Breast epithelium (tissue), 4 donors: ENCODE measurements around the gene DNASE2B. TPM values are rescaled to one million over a fixed set of nuclear protein-coding genes. Genes with fewer than 3 reads are reported as not detected.

Source experiments
- DNase-seq, 2 donors: peaks; one replicate each; pipeline ENCODE4 v3.0.0-alpha.2; 2019; ENCODE audit warnings: low spot score in 2 of 2
- H3K27ac ChIP-seq, 2 donors: fragments of 200-600 bp; sonication (generic) in 1 of 2; one replicate each; pipeline ENCODE4 v1.5.1; 2016 to 2019; ENCODE audit warnings: mild to moderate bottlenecking in 1 of 2
- H3K27me3 ChIP-seq, 2 donors: fragments of 200-600 bp; sonication (generic) in 1 of 2; one replicate each; pipeline versions ENCODE4 v1.5.1 to v1.6.0; 2017 to 2019; ENCODE audit warnings: control low read depth in 1 of 2, mild to moderate bottlenecking in 1 of 2
- H3K36me3 ChIP-seq: fragments of 200-600 bp; one replicate; pipeline ENCODE4 v1.5.1; 2019
- H3K4me1 ChIP-seq, 2 donors: fragments of 200-600 bp; sonication (generic); one replicate each; pipeline ENCODE4 v1.5.1; 2016 to 2019; ENCODE audit warnings: control low read depth in 1 of 2
- H3K4me3 ChIP-seq, 3 donors: fragments of 200-600 bp; sonication (generic); 1 replicate in 2 of 3; 2 replicates in 1 of 3; pipeline ENCODE4 v1.5.1; 2016 to 2019; ENCODE audit warnings: mild to moderate bottlenecking in 3 of 3, moderate library complexity in 2 of 3
- H3K9me3 ChIP-seq, 2 donors: fragments of 200-600 bp; sonication (generic) in 1 of 2; one replicate each; pipeline ENCODE4 v1.5.1; 2016 to 2019; ENCODE audit warnings: control low read depth in 1 of 2
- POLR2A ChIP-seq: fragments of 450-650 bp; IDR thresholded peaks from one replicate; pipeline ENCODE4 v1.6.1; 2016; ENCODE audit warnings: antibody characterized with exemption, mild to moderate bottlenecking, moderate library complexity
- POLR2AphosphoS5 ChIP-seq, 3 donors: sonication (generic); formaldehyde crosslinking; IDR thresholded peaks; one replicate each; pipeline ENCODE4 v1.6.1; 2017; ENCODE audit warnings: antibody characterized with exemption in 3 of 3
- intact Hi-C: fragments of 100-400 bp; cut with DNase I; formaldehyde crosslinking; loops from one replicate; pipeline ENCODE4 v1.15.1; 2023; ENCODE audit warnings: low total_unique reads
- total RNA-seq, 3 donors: library from RNA; depleted of rRNA; stranded (reverse); fragments of >200 nt; gene quantifications; one replicate each; pipeline ENCODE4 v1.1.0, GENCODE V29; 2016
- TF ChIP-seq, protein P1 (sequence below), 3 donors: fragments of 450-650 bp; IDR thresholded peaks; one replicate each; pipeline ENCODE4 v1.5.1; 2016 to 2017; ENCODE audit warnings: antibody characterized with exemption in 3 of 3, mild to moderate bottlenecking in 3 of 3, moderate library complexity in 3 of 3

The DNASE2B gene
- total RNA-seq, 3 donors from 2014 or later = 1.3 to 7.2 TPM; not detected in 1

DNA sequence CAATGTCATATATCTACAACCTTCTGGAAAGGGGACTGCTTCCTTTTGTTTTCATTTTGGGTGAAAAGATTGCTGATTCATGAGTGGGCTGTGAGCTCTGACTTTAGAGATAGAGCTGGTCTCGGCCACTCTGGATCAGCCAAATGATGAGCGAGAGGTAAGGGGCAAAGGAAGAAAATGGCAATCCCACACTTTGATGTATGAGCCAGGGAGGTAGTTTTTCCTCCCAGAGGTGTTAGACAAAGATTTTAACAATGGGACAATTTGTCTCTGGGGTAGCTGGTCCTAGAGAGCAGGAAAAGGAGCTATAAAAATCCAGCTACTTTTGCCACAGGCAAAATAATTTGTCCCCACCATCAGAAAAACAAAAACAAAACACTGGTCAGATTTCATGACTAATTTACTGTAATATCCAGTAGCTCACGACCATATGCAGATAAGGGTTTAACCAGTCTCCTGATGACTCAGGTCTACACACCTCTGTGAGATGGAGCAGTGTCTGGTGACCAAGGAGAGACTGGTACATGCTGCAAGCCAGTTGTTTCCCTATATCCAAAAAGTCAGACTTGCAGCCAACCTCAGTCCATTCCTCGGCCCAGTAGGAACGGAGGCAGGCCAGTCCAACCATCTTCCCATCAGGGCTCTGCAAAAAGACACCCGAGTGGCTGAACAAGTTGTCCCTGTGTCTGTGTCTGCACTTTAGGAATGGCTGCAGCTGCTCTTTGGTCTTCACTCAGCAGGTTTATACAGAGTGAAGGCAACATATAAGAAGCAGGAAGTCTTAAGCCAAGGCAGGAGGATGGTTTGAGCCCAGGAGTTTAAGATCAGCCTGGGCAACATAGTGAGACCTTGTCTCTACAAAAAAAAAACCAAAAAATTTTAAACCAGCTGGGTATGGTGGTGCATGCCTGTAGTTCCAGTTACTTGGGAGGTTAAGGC lies 29.2 kb downstream of the DNASE2B start:
- no peaks in the 10 kb centered on the region for H3K36me3 ChIP-seq
- H3K4me3 ChIP-seq = no peak overlapping the region
- H3K27me3 ChIP-seq = no peaks in the 10 kb centered on the region
- intact Hi-C loops = no loop called here
- no peaks in the 10 kb centered on the region for H3K9me3 ChIP-seq
- no peak overlapping the region for H3K27ac ChIP-seq
- DNase-seq = no peak
- no peaks in the 10 kb centered on the region for H3K4me1 ChIP-seq
- TF ChIP-seq POLR2A (no peak), POLR2AphosphoS5 (IDR thresholded peaks at IDR 0.05) (no peak)
- TF ChIP-seq, protein P1, sequence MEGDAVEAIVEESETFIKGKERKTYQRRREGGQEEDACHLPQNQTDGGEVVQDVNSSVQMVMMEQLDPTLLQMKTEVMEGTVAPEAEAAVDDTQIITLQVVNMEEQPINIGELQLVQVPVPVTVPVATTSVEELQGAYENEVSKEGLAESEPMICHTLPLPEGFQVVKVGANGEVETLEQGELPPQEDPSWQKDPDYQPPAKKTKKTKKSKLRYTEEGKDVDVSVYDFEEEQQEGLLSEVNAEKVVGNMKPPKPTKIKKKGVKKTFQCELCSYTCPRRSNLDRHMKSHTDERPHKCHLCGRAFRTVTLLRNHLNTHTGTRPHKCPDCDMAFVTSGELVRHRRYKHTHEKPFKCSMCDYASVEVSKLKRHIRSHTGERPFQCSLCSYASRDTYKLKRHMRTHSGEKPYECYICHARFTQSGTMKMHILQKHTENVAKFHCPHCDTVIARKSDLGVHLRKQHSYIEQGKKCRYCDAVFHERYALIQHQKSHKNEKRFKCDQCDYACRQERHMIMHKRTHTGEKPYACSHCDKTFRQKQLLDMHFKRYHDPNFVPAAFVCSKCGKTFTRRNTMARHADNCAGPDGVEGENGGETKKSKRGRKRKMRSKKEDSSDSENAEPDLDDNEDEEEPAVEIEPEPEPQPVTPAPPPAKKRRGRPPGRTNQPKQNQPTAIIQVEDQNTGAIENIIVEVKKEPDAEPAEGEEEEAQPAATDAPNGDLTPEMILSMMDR (IDR thresholded peaks at IDR 0.05) = no peak

DNA sequence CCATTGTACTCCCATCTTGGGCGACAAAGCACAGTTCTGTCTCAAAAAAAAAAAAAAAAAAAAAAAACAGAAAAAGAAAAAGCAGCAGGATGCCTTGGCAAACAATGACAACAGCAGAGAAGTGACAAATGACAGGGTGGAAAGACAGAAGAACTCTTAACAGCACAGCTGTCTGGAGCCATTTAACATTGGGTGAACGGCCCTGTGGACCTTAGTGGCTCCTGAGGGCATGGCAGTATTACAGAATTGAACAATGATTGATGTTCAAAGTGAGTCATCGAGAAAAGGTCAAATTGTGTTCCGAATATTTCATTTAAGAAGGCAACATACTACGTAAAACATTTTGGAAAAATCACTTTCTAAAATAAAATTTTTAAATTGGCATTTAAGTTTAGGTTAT lies 30.0 kb downstream of the DNASE2B start:
- TF ChIP-seq POLR2A (no peak), POLR2AphosphoS5 (IDR thresholded peaks at IDR 0.05) (no peak)
- TF ChIP-seq, protein P1 (IDR thresholded peaks at IDR 0.05) = no peak
- intact Hi-C loops = no loop called here

DNA sequence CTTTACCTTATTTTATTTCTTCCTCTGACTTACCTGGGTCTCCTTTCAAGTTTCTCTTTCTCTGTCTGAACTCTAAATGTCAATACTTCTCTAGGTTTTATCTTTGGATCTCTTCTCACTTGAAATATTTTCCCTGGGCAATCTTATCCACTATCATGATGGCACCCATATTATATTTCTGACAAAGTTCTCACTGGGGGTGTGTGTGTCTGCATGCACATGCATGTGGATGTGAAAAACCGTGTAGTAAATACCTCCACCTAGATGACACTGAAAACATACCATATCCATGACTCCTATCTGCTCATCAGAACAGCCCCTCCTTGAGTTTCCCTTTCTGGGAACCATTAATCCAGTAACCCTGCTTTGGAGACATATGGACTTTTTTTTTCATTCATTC lies 30.9 kb downstream of the DNASE2B start:
- H3K4me3 ChIP-seq = no peak overlapping the region
- H3K4me1 ChIP-seq = no peaks in the 10 kb centered on the region
- H3K27ac ChIP-seq = no peak overlapping the region
- H3K27me3 ChIP-seq = no peaks in the 10 kb centered on the region
- intact Hi-C loops = no loop called here
- TF ChIP-seq POLR2AphosphoS5 (IDR thresholded peaks at IDR 0.05) (no peak), POLR2A (no peak)
- TF ChIP-seq, protein P1 (IDR thresholded peaks at IDR 0.05) = no peak
- no peaks in the 10 kb centered on the region for H3K36me3 ChIP-seq
- DNase-seq = no peak
- no peaks in the 10 kb centered on the region for H3K9me3 ChIP-seq

More for the DNA sequence above, 30.0 kb downstream of the DNASE2B start:
- Histone ChIP-seq H3K27me3 (no peaks in the 10 kb centered on the region), H3K27ac (no peak overlapping the region), H3K36me3 (no peaks in the 10 kb centered on the region), H3K9me3 (no peaks in the 10 kb centered on the region), H3K4me3 (no peak overlapping the region), H3K4me1 (no peaks in the 10 kb centered on the region)
- DNase-seq = no peak

DNA sequence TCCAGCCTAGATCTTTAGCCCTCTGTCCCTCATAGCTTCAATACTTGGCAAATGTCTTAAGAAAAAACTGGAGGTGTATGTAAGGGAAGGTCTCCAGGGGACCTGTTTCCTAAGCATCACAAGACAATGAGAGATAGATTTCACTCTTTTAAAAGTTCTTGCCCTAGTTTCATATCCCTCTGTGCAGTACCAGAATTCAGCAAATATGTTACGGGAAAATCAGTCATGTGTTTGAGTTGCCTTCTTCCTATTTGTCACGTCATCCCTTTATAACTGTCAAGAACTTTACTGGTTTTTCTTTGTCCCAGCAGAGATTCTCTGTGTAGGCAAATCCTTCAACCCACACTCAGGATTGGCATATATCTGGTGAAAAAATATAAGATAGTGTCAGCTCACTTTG lies 32.3 kb downstream of the DNASE2B start:
- Histone ChIP-seq H3K27me3 (no peaks in the 10 kb centered on the region), H3K4me1 (no peaks in the 10 kb centered on the region), H3K36me3 (no peaks in the 10 kb centered on the region), H3K4me3 (no peak overlapping the region), H3K27ac (no peak overlapping the region), H3K9me3 (no peaks in the 10 kb centered on the region)
- TF ChIP-seq POLR2AphosphoS5 (IDR thresholded peaks at IDR 0.05) (no peak), POLR2A (no peak)
- TF ChIP-seq, protein P1 (IDR thresholded peaks at IDR 0.05) = no peak
- no peak for DNase-seq
- intact Hi-C loops = loop anchor here (1.0 kb wide), 1 partner anchor 11 kb away; no protein-coding TSS in a partner anchor
